GM23338 (cell line): Measurements from ENCODE around the gene PLEKHM2. TPM values are rescaled to one million over a fixed set of nuclear protein-coding genes. Genes with fewer than 3 reads are reported as not detected.

Experiments used
- ATAC-seq: fragments of 200-7000 bp; cut with Tn5 transposase; 3 replicates; pipeline ENCODE4 v1.9.1; 2020
- DNase-seq: peaks from one replicate; pipeline ENCODE4 v3.0.0-alpha.2; 2015; ENCODE audit warnings: low spot score
- H2AFZ ChIP-seq: fragments of 200-600 bp; sonication (generic); 2 replicates; pipeline ENCODE4 v1.8.0; 2016; ENCODE audit warnings: antibody characterized with exemption, mild to moderate bottlenecking, moderate library complexity
- H3F3A ChIP-seq: fragments of 200-600 bp; sonication (generic); replicated peaks from 2 replicates; pipeline ENCODE4 v1.8.0; 2017; ENCODE audit warnings: antibody characterized with exemption, mixed run types, low read depth
- H3K27ac ChIP-seq: fragments of 200-600 bp; sonication (generic); 2 replicates; pipeline ENCODE4 v1.6.1; 2016; ENCODE audit warnings: low read depth
- H3K27me3 ChIP-seq: fragments of 200-600 bp; sonication (generic); 2 replicates; pipeline ENCODE4 v1.8.0; 2016; ENCODE audit warnings: mild to moderate bottlenecking, mixed run types, moderate library complexity; ENCODE audit not compliant: insufficient read depth
- H3K36me3 ChIP-seq: fragments of 200-600 bp; sonication (generic); 2 replicates; pipeline ENCODE4 v1.8.0; 2016; ENCODE audit warnings: mild to moderate bottlenecking; ENCODE audit not compliant: insufficient read depth
- H3K4me1 ChIP-seq: fragments of 200-600 bp; sonication (generic); 2 replicates; pipeline ENCODE4 v1.8.0; 2016; ENCODE audit warnings: mild to moderate bottlenecking, moderate library complexity; ENCODE audit not compliant: insufficient read depth
- H3K4me2 ChIP-seq: fragments of 200-600 bp; sonication (generic); 2 replicates; pipeline ENCODE4 v1.7.1; 2017; ENCODE audit warnings: mixed run types
- H3K4me3 ChIP-seq: fragments of 200-600 bp; sonication (generic); 2 replicates; pipeline ENCODE4 v1.6.1; 2016; ENCODE audit warnings: mixed run types
- H3K79me2 ChIP-seq: fragments of 200-600 bp; sonication (generic); replicated peaks from 2 replicates; pipeline ENCODE4 v1.8.0; 2017; ENCODE audit warnings: mild to moderate bottlenecking; ENCODE audit not compliant: insufficient read depth
- H3K9me2 ChIP-seq: fragments of 200-600 bp; sonication (generic); 2 replicates; pipeline ENCODE4 v1.8.0; 2017; ENCODE audit not compliant: insufficient read depth
- H4K20me1 ChIP-seq: fragments of 200-600 bp; sonication (generic); replicated peaks from 2 replicates; pipeline ENCODE4 v1.8.0; 2017; ENCODE audit warnings: mild to moderate bottlenecking; ENCODE audit not compliant: insufficient read depth
- H3K27ac Mint-ChIP-seq: 2 replicates; pipeline ENCODE4 v1.8.0; 2020; ENCODE audit warnings: inconsistent platforms, mild to moderate bottlenecking, moderate library complexity, mixed read lengths
- H3K27me3 Mint-ChIP-seq: 3 replicates; pipeline ENCODE4 v1.8.0; 2022; ENCODE audit warnings: low read depth, mild to moderate bottlenecking, moderate library complexity, mixed read lengths, inconsistent platforms; ENCODE audit not compliant: insufficient read depth, poor library complexity
- H3K36me3 Mint-ChIP-seq: 3 replicates; pipeline ENCODE4 v1.8.0; 2021; ENCODE audit warnings: low read depth, mild to moderate bottlenecking, inconsistent platforms, moderate library complexity, mixed read lengths
- H3K4me1 Mint-ChIP-seq: 3 replicates; pipeline ENCODE4 v1.8.0; 2020; ENCODE audit warnings: mild to moderate bottlenecking, inconsistent platforms, mixed read lengths
- H3K4me3 Mint-ChIP-seq: 3 replicates; pipeline ENCODE4 v1.8.0; 2021; ENCODE audit warnings: moderate library complexity, mild to moderate bottlenecking, inconsistent platforms, mixed read lengths
- H3K9me3 Mint-ChIP-seq: 3 replicates; pipeline ENCODE4 v1.8.0; 2020; ENCODE audit warnings: moderate library complexity, mild to moderate bottlenecking, inconsistent platforms, mixed read lengths
- CREB1 ChIP-seq: fragments of 250-450 bp; sonication (Bioruptor Pico); IDR thresholded peaks from 2 replicates; pipeline ENCODE4 v1.5.0; 2020; ENCODE audit warnings: low read depth, mild to moderate bottlenecking, moderate library complexity
- ETS1 ChIP-seq: IDR thresholded peaks from 2 replicates; pipeline ENCODE4 v1.6.1; 2016; ENCODE audit warnings: antibody characterized with exemption
- EZH2phosphoT487 ChIP-seq: fragments of 200-600 bp; sonication (generic); IDR thresholded peaks from one replicate; pipeline ENCODE4 v1.8.1; 2018; ENCODE audit warnings: antibody characterized with exemption; ENCODE audit not compliant: unreplicated experiment
- JUNB ChIP-seq: IDR thresholded peaks from one replicate; pipeline ENCODE4 v1.6.1; 2016; ENCODE audit warnings: antibody characterized with exemption; ENCODE audit not compliant: unreplicated experiment
- NANOG ChIP-seq: IDR thresholded peaks from 2 replicates; pipeline ENCODE4 v1.6.1; 2016; ENCODE audit warnings: antibody characterized with exemption, borderline replicate concordance
- POLR2AphosphoS5 ChIP-seq: IDR thresholded peaks from 2 replicates; pipeline ENCODE4 v1.6.1; 2016; ENCODE audit warnings: antibody characterized with exemption, low read depth
- REST ChIP-seq: IDR thresholded peaks from one replicate; pipeline ENCODE4 v1.6.1; 2018; ENCODE audit warnings: antibody characterized with exemption; ENCODE audit not compliant: unreplicated experiment
- ZNF331 ChIP-seq: fragments of 250-450 bp; sonication (Bioruptor Pico); IDR thresholded peaks from 2 replicates; pipeline ENCODE4 v1.5.0; 2020; ENCODE audit warnings: low read depth, mild to moderate bottlenecking, moderate library complexity
- polyA plus RNA-seq: library from polyadenylated mRNA; unstranded; fragments of >200 nt; fragmentation: Nextera tagmentation; extraction: Ambion mirVana; gene quantifications from 2 replicates; pipeline ENCODE4 v1.2.1, GENCODE V29; 2016
- total RNA-seq: library from RNA; depleted of rRNA; stranded (reverse); fragments of >200 nt; shearing (Covaris generic); gene quantifications from 2 replicates; pipeline ENCODE4 v1.2.3, GENCODE V29; 2014
- TF ChIP-seq, protein P1 (sequence below): fragments of 250-450 bp; sonication (Bioruptor Pico); IDR thresholded peaks from 2 replicates; pipeline ENCODE4 v1.5.0; 2020; ENCODE audit warnings: mild to moderate bottlenecking, moderate library complexity
- TF ChIP-seq, protein P2 (sequence below), 2 experiments: fragments of 200-600 bp in 1 of 2; sonication (generic) in 1 of 2; conservative IDR thresholded peaks; 2 replicates each; pipeline versions ENCODE4 v1.5.1 to v1.6.1; 2016 to 2017; ENCODE audit warnings: antibody characterized with exemption in 2 of 2, low read depth in 2 of 2, mild to moderate bottlenecking in 2 of 2, moderate library complexity in 1 of 2

The PLEKHM2 gene
- total and polyA plus RNA-seq, 2 experiments from 2014 or later, result 11.2 to 40.0 TPM

DNA sequence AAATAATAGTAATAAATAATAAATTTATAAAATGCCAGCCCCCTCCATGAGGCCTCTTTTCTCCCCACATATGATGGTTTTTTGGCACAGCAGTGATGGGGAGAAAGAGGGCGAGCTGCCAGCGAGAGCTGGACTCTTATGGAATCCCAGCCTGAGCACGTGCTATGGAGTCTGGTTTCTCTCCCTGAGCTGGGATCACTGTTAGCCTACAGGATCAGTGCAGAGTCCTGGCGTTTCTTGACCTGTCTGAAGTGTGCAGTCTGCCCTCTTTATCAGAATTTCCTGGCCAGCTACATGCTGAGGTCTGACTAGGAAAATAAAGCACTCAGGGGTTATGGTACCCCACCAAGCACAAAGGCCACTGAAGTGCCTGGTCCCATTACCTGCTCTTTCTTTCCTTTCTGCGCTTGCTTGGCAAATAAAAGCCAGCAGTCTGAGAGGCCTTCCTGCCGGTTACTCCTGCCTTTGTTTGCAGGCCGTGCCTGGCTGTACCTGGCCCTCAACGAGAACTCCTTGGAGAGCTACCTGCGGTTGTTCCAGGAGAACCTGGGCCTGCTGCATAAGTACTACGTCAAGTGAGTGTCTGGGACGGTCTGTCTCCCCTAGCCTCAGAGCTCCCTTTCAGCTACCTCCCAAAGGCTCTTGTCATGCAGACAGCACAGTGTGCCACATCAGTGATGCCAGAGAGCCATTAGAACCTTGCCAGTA, 33.5 kb downstream of the PLEKHM2 start:
- no peaks in the 10 kb centered on the region for H3K4me1 ChIP-seq
- H3F3A ChIP-seq, result 0 out of 2 replicates have a peak, but pooled peaks cover 4% of the 10 kb centered on the region
- H3K36me3 ChIP-seq, result no peaks in the 10 kb centered on the region; the same call in 1 of the 2 replicates
- Mint-ChIP-seq H3K27me3 (no peaks in the 10 kb centered on the region), H3K27ac (no peak overlapping the region), H3K4me3 (no peak overlapping the region), H3K9me3 (no peaks in the 10 kb centered on the region), H3K36me3 (peaks cover 29% of the 10 kb centered on the region), H3K4me1 (no peaks in the 10 kb centered on the region)
- TF ChIP-seq ZNF331 (CRISPR knock-in tag) (no peak), POLR2AphosphoS5 (no peak), EZH2phosphoT487 (no peak), CREB1 (CRISPR knock-in tag) (no peak), NANOG (no peak), JUNB (no peak), ETS1 (no peak), REST (no peak)
- TF ChIP-seq, protein P1, sequence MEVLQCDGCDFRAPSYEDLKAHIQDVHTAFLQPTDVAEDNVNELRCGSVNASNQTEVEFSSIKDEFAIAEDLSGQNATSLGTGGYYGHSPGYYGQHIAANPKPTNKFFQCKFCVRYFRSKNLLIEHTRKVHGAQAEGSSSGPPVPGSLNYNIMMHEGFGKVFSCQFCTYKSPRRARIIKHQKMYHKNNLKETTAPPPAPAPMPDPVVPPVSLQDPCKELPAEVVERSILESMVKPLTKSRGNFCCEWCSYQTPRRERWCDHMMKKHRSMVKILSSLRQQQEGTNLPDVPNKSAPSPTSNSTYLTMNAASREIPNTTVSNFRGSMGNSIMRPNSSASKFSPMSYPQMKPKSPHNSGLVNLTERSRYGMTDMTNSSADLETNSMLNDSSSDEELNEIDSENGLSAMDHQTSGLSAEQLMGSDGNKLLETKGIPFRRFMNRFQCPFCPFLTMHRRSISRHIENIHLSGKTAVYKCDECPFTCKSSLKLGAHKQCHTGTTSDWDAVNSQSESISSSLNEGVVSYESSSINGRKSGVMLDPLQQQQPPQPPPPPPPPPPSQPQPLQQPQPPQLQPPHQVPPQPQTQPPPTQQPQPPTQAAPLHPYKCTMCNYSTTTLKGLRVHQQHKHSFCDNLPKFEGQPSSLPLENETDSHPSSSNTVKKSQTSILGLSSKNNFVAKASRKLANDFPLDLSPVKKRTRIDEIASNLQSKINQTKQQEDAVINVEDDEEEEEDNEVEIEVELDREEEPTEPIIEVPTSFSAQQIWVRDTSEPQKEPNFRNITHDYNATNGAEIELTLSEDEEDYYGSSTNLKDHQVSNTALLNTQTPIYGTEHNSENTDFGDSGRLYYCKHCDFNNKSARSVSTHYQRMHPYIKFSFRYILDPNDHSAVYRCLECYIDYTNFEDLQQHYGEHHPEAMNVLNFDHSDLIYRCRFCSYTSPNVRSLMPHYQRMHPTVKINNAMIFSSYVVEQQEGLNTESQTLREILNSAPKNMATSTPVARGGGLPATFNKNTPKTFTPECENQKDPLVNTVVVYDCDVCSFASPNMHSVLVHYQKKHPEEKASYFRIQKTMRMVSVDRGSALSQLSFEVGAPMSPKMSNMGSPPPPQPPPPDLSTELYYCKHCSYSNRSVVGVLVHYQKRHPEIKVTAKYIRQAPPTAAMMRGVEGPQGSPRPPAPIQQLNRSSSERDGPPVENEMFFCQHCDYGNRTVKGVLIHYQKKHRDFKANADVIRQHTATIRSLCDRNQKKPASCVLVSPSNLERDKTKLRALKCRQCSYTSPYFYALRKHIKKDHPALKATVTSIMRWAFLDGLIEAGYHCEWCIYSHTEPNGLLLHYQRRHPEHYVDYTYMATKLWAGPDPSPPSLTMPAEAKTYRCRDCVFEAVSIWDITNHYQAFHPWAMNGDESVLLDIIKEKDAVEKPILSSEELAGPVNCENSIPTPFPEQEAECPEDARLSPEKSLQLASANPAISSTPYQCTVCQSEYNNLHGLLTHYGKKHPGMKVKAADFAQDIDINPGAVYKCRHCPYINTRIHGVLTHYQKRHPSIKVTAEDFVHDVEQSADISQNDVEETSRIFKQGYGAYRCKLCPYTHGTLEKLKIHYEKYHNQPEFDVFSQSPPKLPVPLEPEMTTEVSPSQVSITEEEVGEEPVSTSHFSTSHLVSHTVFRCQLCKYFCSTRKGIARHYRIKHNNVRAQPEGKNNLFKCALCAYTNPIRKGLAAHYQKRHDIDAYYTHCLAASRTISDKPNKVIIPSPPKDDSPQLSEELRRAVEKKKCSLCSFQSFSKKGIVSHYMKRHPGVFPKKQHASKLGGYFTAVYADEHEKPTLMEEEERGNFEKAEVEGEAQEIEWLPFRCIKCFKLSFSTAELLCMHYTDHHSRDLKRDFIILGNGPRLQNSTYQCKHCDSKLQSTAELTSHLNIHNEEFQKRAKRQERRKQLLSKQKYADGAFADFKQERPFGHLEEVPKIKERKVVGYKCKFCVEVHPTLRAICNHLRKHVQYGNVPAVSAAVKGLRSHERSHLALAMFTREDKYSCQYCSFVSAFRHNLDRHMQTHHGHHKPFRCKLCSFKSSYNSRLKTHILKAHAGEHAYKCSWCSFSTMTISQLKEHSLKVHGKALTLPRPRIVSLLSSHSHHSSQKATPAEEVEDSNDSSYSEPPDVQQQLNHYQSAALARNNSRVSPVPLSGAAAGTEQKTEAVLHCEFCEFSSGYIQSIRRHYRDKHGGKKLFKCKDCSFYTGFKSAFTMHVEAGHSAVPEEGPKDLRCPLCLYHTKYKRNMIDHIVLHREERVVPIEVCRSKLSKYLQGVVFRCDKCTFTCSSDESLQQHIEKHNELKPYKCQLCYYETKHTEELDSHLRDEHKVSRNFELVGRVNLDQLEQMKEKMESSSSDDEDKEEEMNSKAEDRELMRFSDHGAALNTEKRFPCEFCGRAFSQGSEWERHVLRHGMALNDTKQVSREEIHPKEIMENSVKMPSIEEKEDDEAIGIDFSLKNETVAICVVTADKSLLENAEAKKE (CRISPR knock-in tag), result no peak
- TF ChIP-seq, protein P2, sequence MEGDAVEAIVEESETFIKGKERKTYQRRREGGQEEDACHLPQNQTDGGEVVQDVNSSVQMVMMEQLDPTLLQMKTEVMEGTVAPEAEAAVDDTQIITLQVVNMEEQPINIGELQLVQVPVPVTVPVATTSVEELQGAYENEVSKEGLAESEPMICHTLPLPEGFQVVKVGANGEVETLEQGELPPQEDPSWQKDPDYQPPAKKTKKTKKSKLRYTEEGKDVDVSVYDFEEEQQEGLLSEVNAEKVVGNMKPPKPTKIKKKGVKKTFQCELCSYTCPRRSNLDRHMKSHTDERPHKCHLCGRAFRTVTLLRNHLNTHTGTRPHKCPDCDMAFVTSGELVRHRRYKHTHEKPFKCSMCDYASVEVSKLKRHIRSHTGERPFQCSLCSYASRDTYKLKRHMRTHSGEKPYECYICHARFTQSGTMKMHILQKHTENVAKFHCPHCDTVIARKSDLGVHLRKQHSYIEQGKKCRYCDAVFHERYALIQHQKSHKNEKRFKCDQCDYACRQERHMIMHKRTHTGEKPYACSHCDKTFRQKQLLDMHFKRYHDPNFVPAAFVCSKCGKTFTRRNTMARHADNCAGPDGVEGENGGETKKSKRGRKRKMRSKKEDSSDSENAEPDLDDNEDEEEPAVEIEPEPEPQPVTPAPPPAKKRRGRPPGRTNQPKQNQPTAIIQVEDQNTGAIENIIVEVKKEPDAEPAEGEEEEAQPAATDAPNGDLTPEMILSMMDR (conservative IDR thresholded peaks at IDR 0.05; ENCODE audit: low read depth in 2 of 2), result no peak
- H3K79me2 ChIP-seq, result peaks cover 7% of the 10 kb centered on the region; the same call in 1 of the 2 replicates
- DNase-seq (no peak), ATAC-seq (no peak)
- H2AFZ ChIP-seq, result no peak overlapping the region
- H3K9me2 ChIP-seq, result no peaks in the 10 kb centered on the region
- H3K4me2 ChIP-seq, result no peak overlapping the region
- H3K4me3 ChIP-seq, result no peak overlapping the region
- no peak overlapping the region for H3K27ac ChIP-seq
- H3K27me3 ChIP-seq, result no peaks in the 10 kb centered on the region
- H4K20me1 ChIP-seq, result peaks cover 6% of the 10 kb centered on the region
